ENCODE data around the gene GNL3.

The GNL3 gene

DNA sequence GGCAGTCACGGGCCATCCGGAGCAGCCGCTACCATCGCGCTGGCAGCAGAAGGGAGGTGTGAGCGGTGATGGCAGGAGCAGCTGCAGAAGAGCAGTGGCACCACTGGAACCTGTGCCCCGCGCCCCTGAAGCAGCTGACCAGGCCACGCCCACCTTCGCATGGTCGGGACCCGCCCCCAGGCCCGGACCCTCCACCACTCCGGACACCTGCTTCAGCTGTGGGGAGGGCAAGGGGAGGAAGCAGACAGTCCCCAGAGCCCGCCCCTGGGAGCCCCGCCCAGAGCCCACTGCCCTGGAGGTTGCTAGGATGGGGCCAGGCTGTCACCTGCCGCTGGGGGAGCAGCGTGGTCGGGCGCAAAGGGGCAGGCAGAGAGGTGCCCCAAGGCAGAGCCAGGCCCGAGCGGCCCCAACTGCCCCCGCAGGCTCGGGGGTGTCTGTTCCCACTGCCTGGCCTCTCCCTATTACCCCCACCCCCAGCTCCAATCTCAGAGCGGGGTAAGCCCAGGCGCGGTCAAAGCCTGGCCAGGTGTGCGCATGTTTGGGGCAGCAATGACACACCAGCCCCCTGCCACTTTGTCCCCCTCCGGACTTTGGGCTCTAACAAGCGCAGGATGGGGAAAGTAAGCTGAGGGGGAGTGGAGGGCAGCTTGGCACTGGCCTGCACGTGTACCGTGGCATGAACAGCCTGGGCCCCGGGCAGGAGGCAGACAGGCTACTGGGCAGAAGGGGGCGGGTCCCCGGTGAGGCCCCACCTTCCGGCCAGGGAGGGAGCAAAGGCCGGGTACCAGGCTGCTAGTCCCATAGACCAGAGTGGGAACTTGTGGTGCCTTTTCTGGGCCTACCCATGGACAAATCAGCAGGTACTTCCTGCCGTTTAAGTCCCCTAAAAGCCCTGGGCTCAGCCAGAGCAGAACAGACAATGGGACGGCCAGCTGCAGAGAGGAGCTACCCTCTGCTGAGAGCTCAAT, 28.8 kb downstream of the GNL3 start:
- no peak overlapping the region for H3K4me3 ChIP-seq (ENCODE audit: control insufficient read depth, low read depth, low read length)
- DNase-seq (ENCODE audit: low read depth), result no peak
- TF ChIP-seq, protein P1, sequence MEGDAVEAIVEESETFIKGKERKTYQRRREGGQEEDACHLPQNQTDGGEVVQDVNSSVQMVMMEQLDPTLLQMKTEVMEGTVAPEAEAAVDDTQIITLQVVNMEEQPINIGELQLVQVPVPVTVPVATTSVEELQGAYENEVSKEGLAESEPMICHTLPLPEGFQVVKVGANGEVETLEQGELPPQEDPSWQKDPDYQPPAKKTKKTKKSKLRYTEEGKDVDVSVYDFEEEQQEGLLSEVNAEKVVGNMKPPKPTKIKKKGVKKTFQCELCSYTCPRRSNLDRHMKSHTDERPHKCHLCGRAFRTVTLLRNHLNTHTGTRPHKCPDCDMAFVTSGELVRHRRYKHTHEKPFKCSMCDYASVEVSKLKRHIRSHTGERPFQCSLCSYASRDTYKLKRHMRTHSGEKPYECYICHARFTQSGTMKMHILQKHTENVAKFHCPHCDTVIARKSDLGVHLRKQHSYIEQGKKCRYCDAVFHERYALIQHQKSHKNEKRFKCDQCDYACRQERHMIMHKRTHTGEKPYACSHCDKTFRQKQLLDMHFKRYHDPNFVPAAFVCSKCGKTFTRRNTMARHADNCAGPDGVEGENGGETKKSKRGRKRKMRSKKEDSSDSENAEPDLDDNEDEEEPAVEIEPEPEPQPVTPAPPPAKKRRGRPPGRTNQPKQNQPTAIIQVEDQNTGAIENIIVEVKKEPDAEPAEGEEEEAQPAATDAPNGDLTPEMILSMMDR (IDR thresholded peaks at IDR 0.05; ENCODE audit: control insufficient read depth, insufficient read depth, low read depth, low read length, missing control alignments), result no peak

DNA sequence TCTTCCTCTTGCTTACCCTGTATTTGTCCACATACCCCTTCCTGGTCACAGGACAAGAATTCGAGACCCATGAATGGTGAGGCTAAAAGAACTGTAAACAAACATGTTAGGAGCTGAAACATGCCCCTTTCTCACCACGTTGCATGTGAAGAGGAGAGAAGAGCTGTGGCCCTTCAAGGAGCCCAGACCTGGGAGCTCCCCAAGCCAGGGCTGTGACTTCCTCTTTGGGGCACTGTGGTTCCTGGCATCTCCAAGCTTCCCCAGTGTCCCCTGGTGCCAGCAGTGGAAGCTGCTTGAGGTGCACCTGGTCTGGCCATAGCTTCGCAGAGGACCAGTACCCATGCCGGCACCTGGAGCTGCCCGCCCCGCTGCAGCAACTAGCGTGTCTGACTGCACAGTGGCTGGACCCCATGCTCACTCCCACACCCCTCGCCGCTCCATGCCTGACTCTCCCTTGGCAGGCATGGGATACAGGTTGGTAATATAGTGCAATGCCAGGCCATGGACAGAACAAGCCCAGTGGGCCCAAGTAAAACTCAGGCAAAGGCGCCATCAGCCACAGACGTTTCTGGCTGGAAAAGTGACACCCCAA, 30.0 kb downstream of the GNL3 start:
- TF ChIP-seq, protein P1 (IDR thresholded peaks at IDR 0.05; ENCODE audit: control insufficient read depth, insufficient read depth, low read depth, low read length, missing control alignments), result no peak
- no peak overlapping the region for H3K4me3 ChIP-seq (ENCODE audit: control insufficient read depth, low read depth, low read length)
- no peak for DNase-seq (ENCODE audit: low read depth)

DNA sequence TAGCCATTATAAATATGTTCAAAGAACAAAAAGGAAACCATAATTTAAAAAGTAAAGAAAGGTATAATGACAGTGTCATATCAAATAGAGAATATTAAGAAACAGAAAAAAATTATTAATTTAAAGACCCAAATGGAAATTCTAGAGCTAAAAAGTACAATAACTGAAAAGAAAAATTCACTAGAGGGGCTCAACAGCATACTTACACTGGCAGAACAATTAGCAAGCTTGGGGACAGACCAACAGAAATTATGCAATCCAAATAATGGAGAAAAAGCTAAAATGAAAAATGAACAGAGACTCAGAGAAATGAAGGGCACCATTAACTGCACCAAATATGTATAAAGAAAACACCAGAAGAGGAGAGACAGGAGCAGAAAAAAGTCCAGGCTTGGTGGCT, 33.8 kb downstream of the GNL3 start:
- TF ChIP-seq, protein P1 (IDR thresholded peaks at IDR 0.05; ENCODE audit: control insufficient read depth, insufficient read depth, low read depth, low read length, missing control alignments), result no peak
- no peak overlapping the region for H3K4me3 ChIP-seq (ENCODE audit: control insufficient read depth, low read depth, low read length)
- DNase-seq (ENCODE audit: low read depth), result no peak

DNA sequence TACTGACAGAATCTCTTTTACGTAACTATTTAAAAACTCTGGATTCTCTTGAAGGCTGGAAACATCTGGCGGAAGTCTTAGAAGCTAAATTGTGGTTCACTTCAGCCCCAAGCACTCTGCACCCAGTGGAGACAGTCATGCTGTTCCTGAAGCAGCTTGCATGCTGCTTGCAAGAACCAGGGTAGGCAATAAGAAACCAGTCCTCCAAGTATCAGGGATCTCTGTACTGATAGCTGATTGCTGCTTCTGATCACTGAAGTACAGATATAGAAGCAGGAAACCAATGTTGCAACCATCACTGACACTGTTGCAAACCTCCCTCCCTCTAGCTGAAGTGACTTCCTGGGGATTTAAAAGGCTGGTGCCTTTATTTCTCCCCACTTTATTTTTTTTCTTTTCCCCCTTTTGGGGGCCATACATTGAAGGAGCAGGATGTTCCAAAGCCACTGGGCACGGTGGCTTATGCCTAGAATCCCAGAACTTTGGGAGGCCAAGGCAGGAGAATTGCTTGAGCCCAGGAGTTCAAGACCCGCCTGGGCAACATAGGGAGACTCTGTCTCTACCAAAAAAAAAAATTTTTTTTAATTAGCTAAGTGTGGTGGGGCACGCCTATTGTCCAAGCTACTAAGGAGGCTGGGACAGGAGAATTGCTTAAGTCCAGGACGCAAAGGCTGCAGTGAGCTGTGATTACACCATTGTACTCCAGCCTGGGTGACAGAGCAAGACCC, 35.3 kb downstream of the GNL3 start:
- DNase-seq (ENCODE audit: low read depth), result no peak
- TF ChIP-seq, protein P1 (IDR thresholded peaks at IDR 0.05; ENCODE audit: control insufficient read depth, insufficient read depth, low read depth, low read length, missing control alignments), result no peak
- H3K4me3 ChIP-seq (ENCODE audit: control insufficient read depth, low read depth, low read length), result no peak overlapping the region

DNA sequence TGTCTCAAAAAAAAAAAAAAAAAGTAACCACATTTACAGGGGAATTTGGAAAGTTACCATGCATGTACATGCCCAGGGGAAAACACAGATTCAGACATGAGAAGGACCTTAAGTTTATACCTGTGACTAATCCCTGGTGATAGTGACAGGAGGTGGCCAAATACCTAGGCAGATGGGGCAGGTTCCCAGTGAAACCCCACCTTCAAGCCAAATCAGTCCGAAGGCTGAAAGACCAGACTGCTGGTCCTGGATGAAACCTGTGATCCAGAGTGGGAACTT, 35.8 kb downstream of the GNL3 start:
- TF ChIP-seq, protein P1 (IDR thresholded peaks at IDR 0.05; ENCODE audit: control insufficient read depth, insufficient read depth, low read depth, low read length, missing control alignments), result no peak
- DNase-seq (ENCODE audit: low read depth), result no peak
- H3K4me3 ChIP-seq (ENCODE audit: control insufficient read depth, low read depth, low read length), result no peak overlapping the region

DNA sequence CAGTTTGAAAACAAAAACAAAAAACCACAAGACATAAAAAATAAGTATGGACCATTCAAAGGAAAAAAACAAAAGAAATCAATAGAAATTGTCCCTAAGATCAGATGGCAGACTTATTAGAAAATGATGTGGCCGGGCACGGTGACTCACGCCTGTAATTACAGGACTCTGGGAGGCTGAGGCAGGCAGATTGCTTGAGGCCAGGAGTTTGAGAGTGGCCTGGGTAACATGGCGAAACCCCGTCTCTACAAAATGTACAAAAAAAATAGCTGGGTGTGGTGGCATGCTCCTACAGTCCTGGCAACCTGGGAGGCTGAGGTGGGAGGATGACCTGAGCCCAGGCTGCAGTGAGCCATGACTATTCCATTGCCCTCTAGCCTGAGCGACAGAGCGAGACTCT, 36.7 kb downstream of the GNL3 start:
- TF ChIP-seq, protein P1 (IDR thresholded peaks at IDR 0.05; ENCODE audit: control insufficient read depth, insufficient read depth, low read depth, low read length, missing control alignments), result no peak
- no peak overlapping the region for H3K4me3 ChIP-seq (ENCODE audit: control insufficient read depth, low read depth, low read length)
- no peak for DNase-seq (ENCODE audit: low read depth)
